Psoas muscle (tissue), 8 donors: ENCODE measurements around the gene AKAP11. TPM values are rescaled to one million over a fixed set of nuclear protein-coding genes. Genes with fewer than 3 reads are reported as not detected.

Experiments used
- ATAC-seq, 4 donors: fragments of 200-7000 bp; cut with Tn5 transposase; one replicate each; pipeline ENCODE4 v1.9.1; 2020; ENCODE audit warnings: moderate library complexity in 3 of 4, mild to moderate bottlenecking in 2 of 4
- DNase-seq, 2 donors: peaks; one replicate each; pipeline ENCODE4 v3.0.0-alpha.2; 2020
- H3K27ac ChIP-seq: fragments of 200-600 bp; one replicate; pipeline ENCODE4 v1.8.0; 2022
- H3K27me3 ChIP-seq, 3 donors: fragments of 200-600 bp in 1 of 3; one replicate each; pipeline versions ENCODE4 v1.6.1 to v1.8.0; 2013 to 2022; ENCODE audit warnings: low read length in 2 of 3, mild to moderate bottlenecking in 2 of 3, moderate library complexity in 1 of 3; ENCODE audit not compliant: insufficient read depth in 3 of 3
- H3K36me3 ChIP-seq, 2 donors: fragments of 200-600 bp in 1 of 2; one replicate each; pipeline versions ENCODE4 v1.6.1 to v1.8.0; 2013 to 2022; ENCODE audit warnings: low read depth in 1 of 2, mild to moderate bottlenecking in 1 of 2, moderate library complexity in 1 of 2; ENCODE audit not compliant: insufficient read depth in 1 of 2
- H3K4me1 ChIP-seq: fragments of 200-600 bp; one replicate; pipeline ENCODE4 v1.8.0; 2022
- H3K4me3 ChIP-seq: fragments of 200-600 bp; one replicate; pipeline ENCODE4 v1.8.0; 2022; ENCODE audit warnings: mild to moderate bottlenecking
- H3K9me3 ChIP-seq: fragments of 200-600 bp; one replicate; pipeline ENCODE4 v1.8.0; 2022
- WGBS, 3 donors: extraction: QIAGEN DNeasy Blood & Tissue Kit; methylation state at CpG; one replicate each; pipeline versions ENCODE4 v1.1.6 to v1.1.7; 2013; 5-methylcytosine and 5-hydroxymethylcytosine counted together
- intact Hi-C, 2 donors: fragments of 100-400 bp; cut with DNase I; formaldehyde crosslinking; loops; one replicate each; pipeline versions ENCODE4 v1.11.0 to v1.14.2; 2022
- polyA plus RNA-seq, 3 donors: library from polyadenylated mRNA; stranded (reverse); fragments of 200-250 nt; gene quantifications; one replicate each; pipeline ENCODE4 v1.2.3, GENCODE V29; 2013
- total RNA-seq, 4 donors: library from RNA; stranded (reverse); fragmentation: NEBNext Ultra II Directional in 2 of 4; extraction: Animal tissue kit (Norgen Biotek cat#: 25700) in 2 of 4; gene quantifications; one replicate each; pipeline versions ENCODE4 v1.2.1 to v1.2.4, GENCODE V29; 2021 to 2023
- TF ChIP-seq, protein P1 (sequence below): fragments of 200-600 bp; IDR thresholded peaks from one replicate; pipeline ENCODE4 v1.8.0; 2022; ENCODE audit warnings: antibody characterized with exemption
- donor health status: healthy with polysubstance abuse.
- donor health status: DM: no; HTN: no; CAD: no; lungs with moderate emphysema.
- donor health status: Bipolar disorder and iron deficiency.
- donor health status: healthy.
- donor health status: DM: yes; HTN: yes; CAD: no.
- donor health status: DM: no; HTN: no; CAD: no.
- donor health status: DM: no; HTN: no; CAD: no.
- donor health status: DM: yes; HTN: yes; CAD: no.

The AKAP11 gene
- total and polyA plus RNA-seq, 7 donors, result 2.6 to 17.7 (median 12.0) TPM

GRCh38 chr13:42331009-42331408 is 59.1 kb downstream of the AKAP11 start:
- Histone ChIP-seq H3K27ac (no peak overlapping the region), H3K9me3 (no peaks in the 10 kb centered on the region), H3K4me1 (no peaks in the 10 kb centered on the region), H3K27me3 (no peaks in the 10 kb centered on the region), H3K36me3 (no peaks in the 10 kb centered on the region), H3K4me3 (no peak overlapping the region)
- TF ChIP-seq, protein P1, sequence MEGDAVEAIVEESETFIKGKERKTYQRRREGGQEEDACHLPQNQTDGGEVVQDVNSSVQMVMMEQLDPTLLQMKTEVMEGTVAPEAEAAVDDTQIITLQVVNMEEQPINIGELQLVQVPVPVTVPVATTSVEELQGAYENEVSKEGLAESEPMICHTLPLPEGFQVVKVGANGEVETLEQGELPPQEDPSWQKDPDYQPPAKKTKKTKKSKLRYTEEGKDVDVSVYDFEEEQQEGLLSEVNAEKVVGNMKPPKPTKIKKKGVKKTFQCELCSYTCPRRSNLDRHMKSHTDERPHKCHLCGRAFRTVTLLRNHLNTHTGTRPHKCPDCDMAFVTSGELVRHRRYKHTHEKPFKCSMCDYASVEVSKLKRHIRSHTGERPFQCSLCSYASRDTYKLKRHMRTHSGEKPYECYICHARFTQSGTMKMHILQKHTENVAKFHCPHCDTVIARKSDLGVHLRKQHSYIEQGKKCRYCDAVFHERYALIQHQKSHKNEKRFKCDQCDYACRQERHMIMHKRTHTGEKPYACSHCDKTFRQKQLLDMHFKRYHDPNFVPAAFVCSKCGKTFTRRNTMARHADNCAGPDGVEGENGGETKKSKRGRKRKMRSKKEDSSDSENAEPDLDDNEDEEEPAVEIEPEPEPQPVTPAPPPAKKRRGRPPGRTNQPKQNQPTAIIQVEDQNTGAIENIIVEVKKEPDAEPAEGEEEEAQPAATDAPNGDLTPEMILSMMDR, result no peak
- intact Hi-C loops, result no loop called here
- no peak for ATAC-seq
- DNase-seq, result no peak

- no peaks in the 10 kb centered on the region for H3K27me3 ChIP-seq
- H3K9me3 ChIP-seq, result no peaks in the 10 kb centered on the region
- no peaks in the 10 kb centered on the region for H3K4me1 ChIP-seq
- ATAC-seq (no peak), DNase-seq (no peak)
- WGBS, 3 donors, result 66 to 71% (median 67%) methylated on average over 12 of the region's 12 CpGs
- no peak overlapping the region for H3K4me3 ChIP-seq
- H3K36me3 ChIP-seq, result no peaks in the 10 kb centered on the region
- H3K27ac ChIP-seq, result no peak overlapping the region
- intact Hi-C loops, result no loop called here
- TF ChIP-seq, protein P1, result no peak
Measured at GRCh38 chr13:42333613-42334328, 61.8 kb downstream of the AKAP11 start.

DNA sequence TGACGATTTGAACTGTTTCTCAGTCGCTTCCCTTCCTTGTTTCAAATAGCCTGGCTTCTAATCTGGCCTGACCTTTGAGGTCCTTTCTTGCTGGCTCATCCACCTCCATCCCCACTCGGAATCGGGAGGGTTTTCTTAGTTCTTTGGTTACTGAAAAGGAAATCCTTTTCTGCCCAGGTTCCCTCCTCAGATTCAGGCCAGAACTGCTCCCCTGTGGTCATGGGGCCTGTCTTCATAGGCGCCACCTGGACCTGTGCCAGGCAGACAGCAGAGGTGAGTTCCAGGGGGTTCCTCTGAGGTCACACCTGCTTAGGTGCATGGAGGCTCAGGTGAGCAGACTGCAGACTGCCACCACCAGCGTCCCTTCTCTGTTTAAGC is 62.4 kb downstream of the AKAP11 start:
- no peaks in the 10 kb centered on the region for H3K4me1 ChIP-seq
- DNase-seq (no peak), ATAC-seq (no peak)
- no peaks in the 10 kb centered on the region for H3K36me3 ChIP-seq
- no peak overlapping the region for H3K27ac ChIP-seq
- 45 to 57% (median 55%) methylated on average over 6 of the region's 6 CpGs for WGBS, 3 donors
- no peaks in the 10 kb centered on the region for H3K9me3 ChIP-seq
- no peaks in the 10 kb centered on the region for H3K27me3 ChIP-seq
- H3K4me3 ChIP-seq, result no peak overlapping the region
- intact Hi-C loops, result no loop called here
- TF ChIP-seq, protein P1, result no peak

DNA sequence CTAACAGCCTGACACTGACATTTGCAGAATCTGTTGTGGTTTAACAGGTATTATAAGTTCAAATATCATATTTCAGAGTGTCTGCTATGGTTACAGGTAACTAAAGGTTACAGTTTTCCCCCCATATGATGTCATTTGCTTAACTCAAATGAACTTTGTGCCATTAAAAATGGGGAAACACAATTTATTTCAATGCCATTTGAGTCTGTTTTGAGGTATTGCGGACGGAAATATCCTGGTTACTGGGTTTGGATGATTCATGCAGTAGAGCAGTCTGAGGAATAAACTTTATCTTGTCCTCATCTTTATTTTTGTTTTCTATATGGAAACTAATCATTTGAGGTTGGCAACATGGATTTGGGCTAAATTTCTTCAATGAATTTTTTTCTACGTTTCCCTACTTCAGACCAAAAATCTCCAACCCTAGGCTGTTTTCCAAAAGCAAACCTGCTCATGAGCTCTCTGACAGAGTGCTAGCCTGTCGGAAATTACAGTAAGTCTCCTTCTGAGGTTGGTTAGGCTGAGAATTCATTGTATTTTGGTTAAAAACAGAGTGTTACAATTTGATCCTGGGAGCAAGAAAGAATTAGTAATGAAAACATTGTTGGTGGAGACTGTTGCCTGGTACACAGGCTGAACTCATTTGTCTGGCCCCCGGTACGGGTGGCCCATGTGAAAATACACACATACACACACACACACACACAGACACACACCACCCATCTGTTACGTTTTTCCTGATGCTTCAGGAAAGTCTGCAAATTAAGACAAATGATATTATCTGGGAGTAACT is 66.1 kb downstream of the AKAP11 start:
- 71 to 78% (median 73%) methylated on average over 7 of the region's 7 CpGs for WGBS, 3 donors
- intact Hi-C loops, result no loop called here

More for the DNA sequence above, 66.1 kb downstream of the AKAP11 start:
- H3K27ac ChIP-seq, result no peak overlapping the region
- H3K4me3 ChIP-seq, result no peak overlapping the region
- no peaks in the 10 kb centered on the region for H3K9me3 ChIP-seq
- H3K27me3 ChIP-seq, result no peaks in the 10 kb centered on the region
- TF ChIP-seq, protein P1, result no peak
- H3K4me1 ChIP-seq, result no peaks in the 10 kb centered on the region
- DNase-seq (no peak), ATAC-seq (no peak)
- H3K36me3 ChIP-seq, result no peaks in the 10 kb centered on the region
